Colon (tissue), 2 donors: ENCODE data around the gene NT5C2.
"Not testable (repeated sequence)": the region's sequence is repeated elsewhere in the genome, so short reads cannot be mapped to it uniquely, and the experiment has no call there.

ENCODE experiments used
- FAIRE-seq: peaks from 2 replicates; lab custom pipeline; 2012; peaks lifted over from hg19 to GRCh38; lab: Jason Lieb, UNC
- donor health status: control.
- donor health status: control.

The NT5C2 gene

GRCh38 chr10:103193107-103193819 is at the start of gene NT5C2:
NT5C2 (minus strand) TSS chr10:103193272; CDS start chr10:103174958, 18,314 bp downstream.
- FAIRE-seq = no peak

DNA sequence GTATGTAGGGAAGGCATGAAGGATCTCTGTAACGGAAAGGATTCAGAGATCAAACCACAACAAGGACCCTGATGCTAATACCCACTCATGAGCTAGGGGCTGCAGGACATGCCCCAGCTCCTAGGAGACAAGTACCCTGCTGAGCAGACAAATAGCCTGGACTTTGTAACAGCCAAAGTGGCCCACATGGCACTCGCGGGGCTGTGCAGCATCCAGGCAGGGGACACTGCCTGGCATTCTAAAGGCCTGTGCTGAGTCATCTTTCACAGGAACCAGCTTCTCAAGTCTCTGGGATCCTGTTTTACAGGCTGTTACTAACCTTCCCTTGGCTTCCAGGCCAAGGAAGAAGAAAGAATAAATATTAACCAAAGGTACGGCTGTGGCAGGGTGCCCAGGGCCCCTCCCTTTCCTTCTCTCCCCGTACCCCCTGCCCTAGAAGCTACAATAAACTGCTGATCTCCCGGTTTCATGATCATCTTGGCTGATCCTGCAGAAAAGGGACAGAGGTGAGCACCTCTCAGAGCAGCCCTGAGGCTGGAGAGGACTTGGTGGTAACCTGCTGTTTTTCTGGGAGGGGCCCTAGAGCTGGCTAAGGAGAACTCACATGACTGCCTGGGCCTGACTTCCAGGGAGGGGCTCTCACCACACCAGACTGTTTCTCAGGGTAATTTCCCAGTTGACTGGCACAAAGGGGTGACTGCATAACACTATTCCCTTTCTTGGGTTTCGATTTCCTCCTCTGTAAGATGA is 48.4 kb upstream of the NT5C2 start:
- FAIRE-seq = no peak

GRCh38 chr10:103238506-103239252 is 45.6 kb upstream of the NT5C2 start:
- no peak for FAIRE-seq

DNA sequence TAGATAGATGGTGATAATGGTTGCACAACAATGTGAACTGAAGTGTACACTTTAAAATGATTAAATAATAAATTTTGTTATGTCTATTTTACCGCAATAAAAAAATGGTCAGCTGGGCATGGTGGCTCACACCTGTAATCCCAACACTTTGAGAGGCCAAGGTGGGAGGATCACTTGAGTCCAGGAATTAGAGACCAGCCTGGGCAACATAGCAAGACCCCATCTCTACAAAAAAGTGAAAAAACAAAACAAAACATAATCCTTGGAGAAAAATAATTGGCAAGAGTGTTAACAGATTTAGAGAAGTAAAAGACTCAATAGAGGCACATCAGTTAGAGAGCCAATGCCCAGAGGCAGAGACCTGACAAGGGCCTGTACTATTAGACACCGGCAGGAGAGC is 42.7 kb upstream of the NT5C2 start:
- FAIRE-seq = no peak

- no peak for FAIRE-seq
Observed at GRCh38 chr10:103232772-103233488, 39.9 kb upstream of the NT5C2 start.

- no peak for FAIRE-seq
Observed at GRCh38 chr10:103232131-103232673, 39.1 kb upstream of the NT5C2 start.

GRCh38 chr10:103231047-103231551 is 38.0 kb upstream of the NT5C2 start:
- FAIRE-seq = no peak

GRCh38 chr10:103227416-103227815 is 34.3 kb upstream of the NT5C2 start:
- FAIRE-seq = no peak

- FAIRE-seq = no peak
Observed at GRCh38 chr10:103225939-103226338, 32.9 kb upstream of the NT5C2 start.

DNA sequence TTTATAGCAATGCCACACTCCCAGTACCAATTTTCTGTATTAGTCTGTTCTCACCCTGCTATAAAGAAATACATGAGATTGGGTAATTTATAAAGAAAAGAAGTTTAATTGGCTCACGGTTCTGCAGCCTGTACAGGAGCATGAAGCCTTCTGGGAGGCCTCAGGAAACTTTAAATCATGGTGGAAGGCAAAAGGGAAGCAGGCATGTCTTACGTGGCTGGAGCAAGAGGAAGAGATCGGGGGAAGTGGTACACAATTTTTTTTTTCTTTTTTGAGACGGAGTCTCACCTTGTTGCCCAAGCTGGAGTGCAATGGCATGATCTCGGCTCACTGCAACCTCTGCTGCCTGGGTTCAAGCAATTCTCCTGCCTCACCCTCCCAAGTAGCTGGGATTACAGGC is 31.6 kb upstream of the NT5C2 start:
- FAIRE-seq = not testable (repeated sequence)

DNA sequence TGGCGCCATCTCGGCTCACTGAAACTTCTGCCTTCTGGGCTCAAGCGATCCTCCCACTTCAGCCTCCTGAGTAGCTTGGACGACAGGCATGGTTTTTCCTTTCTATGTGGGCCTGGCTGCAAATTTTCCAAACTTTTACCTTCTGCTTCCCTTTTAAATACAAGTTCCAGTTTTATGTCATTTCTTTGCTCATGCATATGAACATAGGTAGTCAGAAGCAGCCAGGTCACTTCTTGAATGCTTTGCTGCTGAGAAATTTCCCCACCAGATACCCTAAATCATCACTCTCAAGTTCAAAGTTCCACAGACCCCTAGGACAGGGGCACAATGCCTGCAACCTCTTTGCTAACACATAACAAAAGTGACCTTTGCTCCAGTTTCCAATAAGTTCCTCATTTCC is 31.1 kb upstream of the NT5C2 start:
- FAIRE-seq = no peak

DNA sequence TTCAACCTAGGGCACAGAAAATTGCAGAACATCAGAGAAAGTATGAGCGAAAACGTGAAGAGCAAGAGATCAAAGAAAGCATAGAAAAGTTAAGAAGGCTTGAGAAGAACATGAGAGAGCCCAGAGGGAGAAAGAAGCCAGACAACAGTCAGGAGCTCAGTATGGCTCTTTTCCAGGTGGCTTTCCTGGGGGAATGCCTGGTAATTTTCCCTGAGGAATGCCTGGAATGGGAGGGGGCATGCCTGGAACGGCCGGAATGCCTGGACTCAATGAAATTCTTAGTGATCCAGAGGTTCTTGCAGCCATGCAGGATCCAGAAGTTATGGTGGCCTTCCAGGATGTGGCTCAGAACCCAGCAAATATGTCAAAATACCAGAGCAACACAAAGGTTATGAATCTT is 23.3 kb upstream of the NT5C2 start:
- FAIRE-seq = not testable (repeated sequence)

- no peak for FAIRE-seq
Observed at GRCh38 chr10:103215601-103216000, 22.5 kb upstream of the NT5C2 start.

GRCh38 chr10:103210262-103210661 is 17.2 kb upstream of the NT5C2 start:
- not testable (repeated sequence) for FAIRE-seq

- FAIRE-seq = not testable (repeated sequence)
Observed at GRCh38 chr10:103207643-103208042, 14.6 kb upstream of the NT5C2 start.

DNA sequence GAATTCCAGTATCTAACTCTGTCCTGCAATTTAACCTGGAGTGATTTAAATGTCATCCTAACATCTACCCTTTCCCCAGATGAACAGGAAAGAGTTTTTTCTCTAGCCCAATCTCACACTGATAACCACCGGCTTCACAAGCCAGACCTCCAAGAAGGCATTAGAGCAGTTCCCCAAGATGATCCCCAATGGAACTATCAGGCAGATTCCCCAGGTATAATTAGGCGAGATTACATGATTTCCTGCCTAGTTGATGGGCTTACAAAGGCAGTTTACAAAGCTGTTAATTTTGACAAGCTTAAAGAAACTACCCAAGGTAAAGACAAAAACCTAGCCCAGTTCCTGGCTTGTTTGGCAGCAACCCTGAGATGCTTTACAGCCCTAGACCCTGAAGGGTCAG is 14.1 kb upstream of the NT5C2 start:
- no peak for FAIRE-seq

- not testable (repeated sequence) for FAIRE-seq
Observed at GRCh38 chr10:103206715-103207114, 13.6 kb upstream of the NT5C2 start.

- FAIRE-seq = not testable (repeated sequence)
Observed at GRCh38 chr10:103205401-103205800, 12.3 kb upstream of the NT5C2 start.

DNA sequence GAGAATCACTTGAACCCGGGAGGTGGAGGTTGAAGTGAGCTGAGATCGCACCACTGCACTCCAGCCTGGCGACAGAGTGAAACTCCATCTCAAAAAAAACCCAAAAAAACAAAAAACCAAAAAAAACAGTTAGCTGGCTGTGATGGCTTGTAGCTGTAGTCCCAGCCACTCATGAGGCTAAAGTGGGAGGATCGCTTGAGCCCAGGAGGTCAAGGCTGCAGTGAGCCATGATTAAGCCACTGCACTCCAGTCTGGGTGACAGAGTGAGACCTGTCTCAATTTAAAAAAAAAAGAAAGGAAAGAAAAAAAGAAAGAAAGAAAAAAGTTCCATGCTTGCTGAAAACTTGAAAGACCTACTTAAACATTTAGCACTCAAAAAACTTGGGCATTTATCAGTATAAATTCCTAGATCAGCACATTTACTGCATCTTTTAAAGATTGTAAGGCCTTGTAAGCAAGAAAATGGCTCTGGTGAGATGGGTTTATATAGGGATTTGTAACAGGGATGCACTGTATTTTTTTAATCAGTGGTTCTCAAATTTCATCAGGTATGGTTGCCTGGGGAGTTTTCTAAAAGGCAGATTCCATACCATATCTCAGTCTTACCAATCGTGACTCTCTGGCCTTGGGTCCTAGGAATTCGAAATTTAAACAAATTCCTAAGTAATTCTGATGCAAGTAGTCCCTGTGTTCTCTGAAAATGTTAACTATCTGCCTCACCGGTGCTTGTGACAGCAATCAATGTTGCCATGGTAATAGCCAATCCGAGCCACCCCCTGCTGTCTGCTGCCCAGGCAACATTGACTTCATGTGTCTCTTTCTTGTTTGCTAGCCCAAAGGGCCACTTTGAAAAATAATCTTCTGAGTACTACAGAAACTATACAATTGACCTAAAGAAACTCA is 11.5 kb upstream of the NT5C2 start:
- FAIRE-seq = no peak

- no peak for FAIRE-seq
Observed at GRCh38 chr10:103203466-103203865, 10.4 kb upstream of the NT5C2 start.

GRCh38 chr10:103202319-103202718 is 9.2 kb upstream of the NT5C2 start:
- no peak for FAIRE-seq
